H1 (cell line): ENCODE results near the gene MIS18BP1. TPM values are rescaled to one million over a fixed set of nuclear protein-coding genes. Genes with fewer than 3 reads are reported as not detected.

Experiments used
- CTCF ChIA-PET: fragments of 300-600 bp; sonication (Branson Sonifier 250); formaldehyde crosslinking; loops from one replicate; lab custom pipeline; 2021; ENCODE audit not compliant: partially characterized antibody; lab: Charles Lee
- POLR2A ChIA-PET: fragments of 300-600 bp; sonication (Branson Sonifier 250); formaldehyde crosslinking; loops from one replicate; lab custom pipeline; 2021; ENCODE audit warnings: inconsistent platforms; ENCODE audit not compliant: partially characterized antibody; lab: Charles Lee
- DNase-seq, 2 experiments: peaks; one replicate each; pipeline versions ENCODE4 v3.0.0 to v3.0.0-alpha.2; 2010 to 2022; ENCODE audit warnings: low spot score in 2 of 2, low read depth in 1 of 2, mixed read lengths in 1 of 2
- FAIRE-seq: peaks from 2 replicates; lab custom pipeline; 2011; peaks lifted over from hg19 to GRCh38; lab: Jason Lieb, UNC
- H2AFZ ChIP-seq: 2 replicates; pipeline ENCODE4 v1.8.1; 2012; ENCODE audit warnings: low read length, inconsistent platforms
- H2AK5ac ChIP-seq: 2 replicates; pipeline ENCODE4 v1.6.1; 2013; ENCODE audit warnings: low read depth, low read length
- H2BK120ac ChIP-seq: replicated peaks from 2 replicates; pipeline ENCODE3; 2013; ENCODE audit warnings: low read depth, low read length, inconsistent platforms
- H2BK12ac ChIP-seq: 2 replicates; pipeline ENCODE4 v1.6.1; 2013; ENCODE audit warnings: low read depth, low read length
- H2BK15ac ChIP-seq: 2 replicates; pipeline ENCODE4 v1.6.1; 2013; ENCODE audit warnings: low read length
- H2BK20ac ChIP-seq: 2 replicates; pipeline ENCODE4 v1.6.1; 2013; ENCODE audit warnings: low read length
- H2BK5ac ChIP-seq: 2 replicates; pipeline ENCODE4 v1.6.1; 2013; ENCODE audit warnings: low read depth, low read length
- H3K14ac ChIP-seq: 2 replicates; pipeline ENCODE4 v1.6.1; 2013; ENCODE audit warnings: inconsistent platforms; ENCODE audit not compliant: insufficient read length
- H3K18ac ChIP-seq: 2 replicates; pipeline ENCODE4 v1.6.1; 2013; ENCODE audit warnings: low read length; ENCODE audit errors: extremely low read depth
- H3K23ac ChIP-seq: 2 replicates; pipeline ENCODE4 v1.6.1; 2013; ENCODE audit warnings: inconsistent platforms; ENCODE audit not compliant: insufficient read length
- H3K23me2 ChIP-seq: 2 replicates; pipeline ENCODE4 v1.6.1; 2013; ENCODE audit warnings: low read depth, low read length
- H3K27ac ChIP-seq: 2 replicates; pipeline ENCODE4 v1.6.1; 2011; ENCODE audit warnings: low read depth, low read length, inconsistent platforms
- H3K27me3 ChIP-seq, 4 experiments: replicated peaks in 1 of 4; 1 replicate in 1 of 4; 2 replicates in 3 of 4; pipeline versions ENCODE4 v1.6.1 to v1.8.1; 2011 to 2013; ENCODE audit warnings: low read length in 3 of 4, mild to moderate bottlenecking in 3 of 4, inconsistent platforms in 2 of 4, mixed read lengths in 2 of 4, moderate library complexity in 1 of 4; ENCODE audit not compliant: control insufficient read depth in 3 of 4, insufficient read depth in 3 of 4; ENCODE audit errors: extremely low read depth in 1 of 4
- H3K36me3 ChIP-seq, 4 experiments: 2 replicates each; pipeline versions ENCODE4 v1.6.1 to v1.8.1; 2011 to 2013; ENCODE audit warnings: mild to moderate bottlenecking in 4 of 4, low read length in 3 of 4, moderate library complexity in 2 of 4, control low read depth in 1 of 4, inconsistent platforms in 1 of 4; ENCODE audit not compliant: insufficient read depth in 4 of 4, control insufficient read depth in 2 of 4
- H3K4ac ChIP-seq: replicated peaks from 2 replicates; pipeline ENCODE3; 2013; ENCODE audit warnings: low read length, low read depth, mixed read lengths, inconsistent platforms; ENCODE audit not compliant: insufficient read length
- H3K4me1 ChIP-seq, 4 experiments: replicated peaks in 1 of 4; 1 replicate in 1 of 4; 2 replicates in 3 of 4; pipeline versions ENCODE4 v1.6.1 to v1.8.1; 2011 to 2013; ENCODE audit warnings: low read length in 3 of 4, inconsistent platforms in 2 of 4, mixed read lengths in 1 of 4; ENCODE audit not compliant: insufficient read depth in 4 of 4, control insufficient read depth in 3 of 4
- H3K4me2 ChIP-seq, 2 experiments: 2 replicates each; pipeline versions ENCODE4 v1.6.1 to v1.8.1; 2011 to 2013; ENCODE audit warnings: low read depth in 2 of 2, low read length in 2 of 2, control low read depth in 1 of 2, inconsistent platforms in 1 of 2, mild to moderate bottlenecking in 1 of 2; ENCODE audit not compliant: insufficient read depth in 1 of 2
- H3K4me3 ChIP-seq, 4 experiments: fragments of 200-600, 300-600 bp in 1 of 4; sonication (generic), shearing (Covaris generic), sonication (Bioruptor Twin) in 1 of 4; 2 replicates each; pipeline versions ENCODE4 v1.5.1 to v1.8.1; 2011 to 2016; ENCODE audit warnings: low read length in 4 of 4, low read depth in 3 of 4, control low read depth in 2 of 4, inconsistent platforms in 2 of 4, mild to moderate bottlenecking in 2 of 4, mixed read lengths in 1 of 4, moderate library complexity in 1 of 4; ENCODE audit not compliant: insufficient read depth in 2 of 4; ENCODE audit errors: extremely low read depth in 1 of 4
- H3K56ac ChIP-seq: replicated peaks from 2 replicates; pipeline ENCODE3; 2013; ENCODE audit warnings: low read depth, mild to moderate bottlenecking, mixed read lengths, low read length, inconsistent platforms; ENCODE audit not compliant: insufficient read length
- H3K79me1 ChIP-seq: 2 replicates; pipeline ENCODE4 v1.6.1; 2013; ENCODE audit warnings: low read depth, low read length, control low read depth
- H3K79me2 ChIP-seq, 2 experiments: 2 replicates each; pipeline versions ENCODE4 v1.6.1 to v1.8.1; 2012 to 2013; ENCODE audit warnings: low read length in 2 of 2, mild to moderate bottlenecking in 2 of 2, inconsistent platforms in 1 of 2; ENCODE audit not compliant: insufficient read depth in 2 of 2, control insufficient read depth in 1 of 2
- H3K9ac ChIP-seq, 4 experiments: replicated peaks in 1 of 4; 1 replicate in 1 of 4; 2 replicates in 3 of 4; pipeline versions ENCODE4 v1.6.1 to v1.8.1; 2011 to 2013; ENCODE audit warnings: low read depth in 3 of 4, low read length in 3 of 4, control low read depth in 2 of 4, mild to moderate bottlenecking in 2 of 4, moderate library complexity in 2 of 4, inconsistent platforms in 1 of 4; ENCODE audit errors: extremely low read depth in 1 of 4
- H3K9me3 ChIP-seq, 2 experiments: 2 replicates each; pipeline versions ENCODE4 v1.6.1 to v1.8.1; 2012 to 2013; ENCODE audit warnings: mild to moderate bottlenecking in 2 of 2, moderate library complexity in 2 of 2, control low read depth in 1 of 2, inconsistent platforms in 1 of 2, low read depth in 1 of 2, low read length in 1 of 2, mixed read lengths in 1 of 2; ENCODE audit not compliant: insufficient read depth in 2 of 2
- H4K20me1 ChIP-seq, 2 experiments: replicated peaks in 1 of 2; 2 replicates each; pipeline versions ENCODE3 to v1.8.1; 2011 to 2013; ENCODE audit warnings: inconsistent platforms in 2 of 2, low read length in 2 of 2, mild to moderate bottlenecking in 1 of 2; ENCODE audit not compliant: insufficient read depth in 2 of 2, control insufficient read depth in 1 of 2
- H4K5ac ChIP-seq: 2 replicates; pipeline ENCODE4 v1.6.1; 2013; ENCODE audit warnings: low read length, low read depth, mixed read lengths, inconsistent platforms; ENCODE audit not compliant: insufficient read length
- H4K8ac ChIP-seq: 2 replicates; pipeline ENCODE4 v1.8.0; 2013; ENCODE audit warnings: mild to moderate bottlenecking, moderate library complexity, low read length, inconsistent platforms; ENCODE audit not compliant: insufficient read depth; ENCODE audit errors: extremely low read depth
- H4K91ac ChIP-seq: replicated peaks from 2 replicates; pipeline ENCODE3; 2013; ENCODE audit warnings: low read length, mixed read lengths, inconsistent platforms; ENCODE audit not compliant: insufficient read length
- ATF3 ChIP-seq: IDR thresholded peaks from 2 replicates; pipeline ENCODE4 v1.6.1; 2011; ENCODE audit warnings: low read depth, mild to moderate bottlenecking, low read length; ENCODE audit not compliant: insufficient read depth
- CTCF ChIP-seq, 3 experiments: IDR thresholded peaks; 1 replicate in 2 of 3; 2 replicates in 1 of 3; pipeline versions ENCODE4 v1.5.1 to v1.6.1; 2011; ENCODE audit warnings: low read length in 3 of 3, mild to moderate bottlenecking in 3 of 3, inconsistent platforms in 2 of 3, low read depth in 1 of 3, moderate library complexity in 1 of 3; ENCODE audit not compliant: insufficient read depth in 1 of 3; ENCODE audit errors: control extremely low read depth in 1 of 3
- POLR2AphosphoS5 ChIP-seq: IDR thresholded peaks from 2 replicates; pipeline ENCODE4 v1.6.1; 2011; ENCODE audit warnings: low read depth, low read length
- RAD21 ChIP-seq, 2 experiments: IDR thresholded peaks in 1 of 2; conservative IDR thresholded peaks in 1 of 2; 2 replicates each; pipeline ENCODE4 v1.6.1; 2011; ENCODE audit warnings: low read depth in 2 of 2, low read length in 2 of 2, improper control_type of control experiment in 1 of 2, inconsistent platforms in 1 of 2, mild to moderate bottlenecking in 1 of 2, moderate library complexity in 1 of 2
- TBP ChIP-seq: IDR thresholded peaks from 2 replicates; pipeline ENCODE4 v1.6.1; 2011; ENCODE audit warnings: low read depth, low read length, improper control_type of control experiment
- USF2 ChIP-seq: IDR thresholded peaks from 2 replicates; pipeline ENCODE4 v1.6.1; 2011; ENCODE audit warnings: low read length, improper control_type of control experiment
- YY1 ChIP-seq: IDR thresholded peaks from 2 replicates; pipeline ENCODE4 v1.6.1; 2011; ENCODE audit warnings: low read depth, mild to moderate bottlenecking, low read length
- WGBS, 2 experiments: shearing (Covaris generic) in 1 of 2; methylation state at CpG; one replicate each; pipeline versions ENCODE4 v1.1.6 to v1.1.7; 2013 to 2015; ENCODE audit warnings: low lambda C conversion rate in 2 of 2, mixed read lengths in 2 of 2, inconsistent platforms in 1 of 2, low coverage in 1 of 2, missing lambda C conversion rate in 1 of 2; ENCODE audit not compliant: insufficient replicate concordance in 2 of 2, insufficient coverage in 1 of 2, insufficient read length in 1 of 2; ENCODE audit errors: extremely low coverage in 1 of 2, missing lambda C conversion rate in 1 of 2; 5-methylcytosine and 5-hydroxymethylcytosine counted together
- polyA plus RNA-seq, 7 experiments: library from polyadenylated mRNA; depleted of rRNA in 3 of 7; stranded (reverse) in 5 of 7; unstranded in 2 of 7; fragments of >200 nt in 5 of 7; fragments of 200-250 nt in 2 of 7; gene quantifications; 1 replicate in 5 of 7; 2 replicates in 1 of 7; 4 replicates in 1 of 7; pipeline versions ENCODE4 v1.2.1 to v1.2.3, GENCODE V29; 2011 to 2013; ENCODE audit warnings: missing spikeins in 2 of 7, mixed read lengths in 2 of 7
- total RNA-seq: library from RNA; stranded (reverse); fragmentation: NEBNext Ultra II Directional; extraction: Animal tissue kit (Norgen Biotek cat#: 25700); gene quantifications from 2 replicates; pipeline ENCODE4 v1.2.1, GENCODE V29; 2021

Gene MIS18BP1
- total and polyA plus RNA-seq, 2 of the 8 experiments (the other 6 are each of a cell fraction or from before 2014, with no cell fraction given): 12.8 to 80.5 TPM

- Histone ChIP-seq H3K79me2 (no peaks in the 10 kb centered on the region), H3K9ac (no peak overlapping the region), H3K27me3 (no peaks in the 10 kb centered on the region), H2BK15ac (no peak overlapping the region), H3K56ac (no peak overlapping the region), H3K4ac (no peak overlapping the region), H3K23ac (no peak overlapping the region)
- TF ChIP-seq POLR2AphosphoS5 (0 out of 2 replicates have a peak, but pooled peaks have one; percentile 48), CTCF (IDR thresholded peaks at IDR 0.05; ENCODE audit: control extremely low read depth in 1 of 3, insufficient read depth in 1 of 3, low read depth in 1 of 3, low read length in 3 of 3) (peak; percentile 32 to 58 (median 56); a peak in 3 of 4 replicates), TBP (no peak), USF2 (no peak), RAD21 (IDR thresholded peaks at IDR 0.05 in 1 of 2, conservative IDR thresholded peaks at IDR 0.05 in 1 of 2; ENCODE audit: low read depth in 2 of 2, low read length in 2 of 2) (peak; percentile 38 to 49; a peak in 3 of 4 replicates), ATF3 (no peak), YY1 (no peak)
- TF ChIP-seq, all 59 proteins: peak for 3
- Histone ChIP-seq H3K4me1 (no peaks in the 10 kb centered on the region), H3K18ac (no peak overlapping the region), H2AFZ (no peak overlapping the region), H2BK20ac (no peak overlapping the region), H4K8ac (no peak overlapping the region), H3K79me1 (no peaks in the 10 kb centered on the region), H3K4me2 (no peak overlapping the region), H3K9me3 (no peaks in the 10 kb centered on the region), H3K36me3 (peaks cover 2 to 44% (median 9%) of the 10 kb centered on the region in 4 experiments; a peak in 3 of 8 replicates), H3K4me3 (no peak overlapping the region), H2BK12ac (no peak overlapping the region), H4K5ac (no peak overlapping the region), H2AK5ac (no peak overlapping the region), H2BK5ac (no peak overlapping the region), H3K14ac (no peak overlapping the region), H3K23me2 (no peaks in the 10 kb centered on the region), H2BK120ac (no peak overlapping the region), H4K20me1 (peaks cover 0 to 2% of the 10 kb centered on the region in 2 experiments), H4K91ac (no peak overlapping the region), H3K27ac (no peak overlapping the region)
- POLR2A ChIA-PET: interaction anchor here (0.8 to 1.6 kb wide), 2 partner anchors 10 kb away, joined by 3 to 5 read pairs; no protein-coding TSS in a partner anchor
- DNase-seq: no peak
- peak; percentile 13 for FAIRE-seq
- 90% methylated on average over 1 of the region's 1 CpG; no CpG with 5 or more reads in 1 of the 2 experiments for WGBS, 2 experiments
- CTCF ChIA-PET: interaction anchor here (0.6 to 3.6 kb wide), 9 partner anchors 9 to 289 kb away, joined by 3 to 13 read pairs (median 4); partner anchors contain the start of gene FANCM
These were observed 51.1 kb downstream of the MIS18BP1 start for GRCh38 chr14:45201905-45202304.
